ENCODE results near the gene CHST15.
A peak's percentile ranks its signal among the peaks of the same experiment; 100 is the strongest.

Gene CHST15

DNA sequence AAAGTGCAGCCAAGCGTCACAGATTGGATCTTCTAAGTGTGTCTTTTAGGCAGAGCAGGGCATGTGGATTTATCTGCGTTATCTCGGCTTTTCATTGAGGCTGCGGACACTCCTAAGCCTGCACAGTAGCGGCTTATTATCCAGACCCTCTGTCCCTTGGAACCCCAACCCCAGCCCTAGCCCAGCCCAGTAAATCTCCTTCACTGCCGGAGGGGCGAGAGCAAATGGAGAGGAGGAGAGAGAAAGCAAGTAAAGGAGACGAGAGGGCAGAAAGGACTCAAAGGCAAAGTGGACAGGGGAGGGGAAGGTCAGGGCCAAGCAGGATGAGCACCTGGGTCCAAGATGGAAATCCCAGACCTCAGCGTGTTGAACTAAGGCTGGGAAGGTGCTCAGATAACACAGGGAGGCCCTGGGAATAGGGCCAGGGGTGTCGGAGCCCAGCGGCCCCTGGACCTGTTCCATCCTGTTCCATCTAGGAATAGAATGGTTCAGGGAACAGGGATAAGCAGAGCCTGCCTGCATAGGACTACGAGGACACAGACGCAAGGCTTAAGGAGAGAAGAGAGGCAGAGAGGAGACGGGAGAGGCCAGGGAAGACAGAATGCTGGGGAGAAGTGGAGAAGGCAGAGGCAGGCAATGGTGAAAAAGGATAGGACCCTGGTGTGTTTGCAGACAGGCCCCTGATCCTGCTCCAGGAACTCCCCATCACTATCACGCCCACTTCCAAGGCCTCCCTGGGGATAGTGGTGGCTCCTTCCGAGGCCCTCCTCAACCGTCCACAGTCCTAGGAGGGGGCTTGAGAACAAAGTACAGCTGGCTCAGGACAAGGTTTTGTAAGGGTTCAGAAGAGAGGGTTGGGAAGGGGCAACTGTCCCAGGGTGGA, 99.6 kb downstream of the CHST15 start:
- no peak for DNase-seq

DNA sequence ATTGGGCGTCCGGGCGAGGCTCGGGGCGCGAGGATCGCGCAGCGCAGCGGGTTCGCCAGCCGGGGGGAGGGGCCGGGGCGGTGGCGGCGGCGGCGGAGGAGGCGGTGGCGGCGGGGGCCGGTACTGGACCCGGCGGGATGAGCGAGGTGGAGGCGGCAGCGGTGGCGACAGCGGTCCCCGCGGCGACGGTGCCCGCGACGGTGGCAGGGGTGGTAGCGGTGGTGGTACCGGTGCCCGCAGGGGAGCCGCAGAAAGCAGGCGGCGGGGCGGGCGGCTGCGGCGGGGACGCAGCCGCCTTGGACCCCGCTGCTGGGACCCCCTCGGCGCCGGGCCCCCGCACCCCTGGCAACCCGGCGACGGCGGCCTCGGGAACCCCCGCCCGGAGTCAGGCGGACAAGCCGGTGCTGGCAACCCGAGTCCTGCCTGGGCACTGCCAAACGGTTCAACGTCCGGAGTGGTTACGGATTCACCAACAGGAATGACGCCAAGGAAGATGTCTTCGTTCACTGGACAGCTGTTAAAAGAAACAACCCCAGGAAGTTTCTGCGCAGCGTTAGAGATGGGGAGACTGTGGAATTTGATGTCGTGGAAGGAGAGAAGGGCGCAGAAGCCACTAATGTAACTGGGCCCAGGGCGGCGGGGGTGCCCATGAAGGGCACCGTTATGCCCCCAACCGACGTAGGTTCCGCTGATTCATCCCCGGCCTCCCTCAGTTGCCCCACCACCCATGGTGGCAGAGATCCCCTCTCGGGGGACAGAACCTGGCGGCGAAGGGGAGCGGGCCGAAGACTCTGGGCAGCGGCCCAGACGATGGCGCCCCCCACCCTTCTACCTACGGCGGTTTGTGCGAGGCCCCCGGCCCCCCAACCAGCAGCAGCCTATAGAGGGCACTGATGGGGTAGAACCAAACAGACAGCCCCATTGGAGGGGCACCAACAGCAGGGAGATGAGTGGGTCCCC, 101.5 kb downstream of the CHST15 start:
- DNase-seq: no peak

DNA sequence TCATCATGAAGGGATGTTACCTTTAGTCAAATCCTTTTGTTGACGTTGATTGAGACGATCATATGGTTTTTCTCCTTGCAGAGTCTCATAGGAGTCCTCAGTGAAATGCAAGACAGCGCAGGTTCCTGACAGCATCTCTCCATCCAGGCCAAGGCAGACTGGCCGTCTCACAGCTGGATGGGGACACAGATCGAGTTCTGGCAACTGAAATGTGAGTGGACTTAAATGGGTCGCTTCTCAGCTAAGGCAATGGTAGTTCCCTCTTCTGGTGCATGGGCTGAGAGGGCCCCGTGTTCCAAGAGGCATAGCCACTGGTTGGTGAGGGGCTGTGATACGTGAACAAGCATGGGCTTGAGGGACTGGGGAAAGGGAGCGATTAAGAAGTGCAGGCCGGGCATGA, 102.5 kb downstream of the CHST15 start:
- no peak for DNase-seq

DNA sequence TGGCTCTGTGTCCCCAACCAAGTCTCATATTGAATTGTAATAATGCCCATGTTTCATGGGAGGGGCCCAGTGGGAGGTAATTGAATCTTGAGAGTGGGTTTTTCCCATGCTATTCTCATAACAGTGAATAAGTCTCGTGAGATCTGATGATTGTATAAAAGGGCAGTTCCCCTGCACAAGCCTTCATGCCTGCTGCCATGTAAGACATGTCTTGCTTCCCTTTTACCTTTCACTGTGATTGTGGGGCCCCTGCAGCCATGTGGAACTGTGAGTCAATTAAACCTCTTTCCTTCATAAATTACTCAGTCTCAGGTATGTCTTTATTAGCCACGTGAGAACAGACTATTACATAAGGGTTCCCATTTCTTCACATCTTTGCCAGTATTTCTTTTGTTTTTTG, 104.7 kb downstream of the CHST15 start:
- no peak for DNase-seq

GRCh38 chr10:123986736-123987135, 106.7 kb downstream of the CHST15 start:
- no peak for DNase-seq

DNA sequence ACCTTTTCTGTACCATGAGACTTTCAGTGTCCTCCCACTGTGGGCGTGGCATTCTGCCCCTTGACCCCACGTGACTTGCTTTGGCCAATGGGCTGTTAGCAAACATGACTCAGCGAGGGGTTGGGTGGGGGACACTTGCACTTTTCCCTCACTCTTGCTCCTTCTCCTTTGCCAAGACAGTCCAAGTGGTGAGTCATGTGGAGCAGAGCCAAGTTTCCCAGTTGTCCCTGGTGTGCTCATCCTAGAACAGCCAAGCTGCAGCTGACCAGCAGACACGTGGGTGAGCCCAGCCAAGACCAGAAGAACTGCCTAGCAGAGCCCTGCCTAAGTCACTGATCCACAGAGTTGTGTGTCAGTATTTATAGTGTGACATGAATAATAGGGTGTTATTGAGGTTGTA, 119.0 kb downstream of the CHST15 start:
- no peak for DNase-seq

DNA sequence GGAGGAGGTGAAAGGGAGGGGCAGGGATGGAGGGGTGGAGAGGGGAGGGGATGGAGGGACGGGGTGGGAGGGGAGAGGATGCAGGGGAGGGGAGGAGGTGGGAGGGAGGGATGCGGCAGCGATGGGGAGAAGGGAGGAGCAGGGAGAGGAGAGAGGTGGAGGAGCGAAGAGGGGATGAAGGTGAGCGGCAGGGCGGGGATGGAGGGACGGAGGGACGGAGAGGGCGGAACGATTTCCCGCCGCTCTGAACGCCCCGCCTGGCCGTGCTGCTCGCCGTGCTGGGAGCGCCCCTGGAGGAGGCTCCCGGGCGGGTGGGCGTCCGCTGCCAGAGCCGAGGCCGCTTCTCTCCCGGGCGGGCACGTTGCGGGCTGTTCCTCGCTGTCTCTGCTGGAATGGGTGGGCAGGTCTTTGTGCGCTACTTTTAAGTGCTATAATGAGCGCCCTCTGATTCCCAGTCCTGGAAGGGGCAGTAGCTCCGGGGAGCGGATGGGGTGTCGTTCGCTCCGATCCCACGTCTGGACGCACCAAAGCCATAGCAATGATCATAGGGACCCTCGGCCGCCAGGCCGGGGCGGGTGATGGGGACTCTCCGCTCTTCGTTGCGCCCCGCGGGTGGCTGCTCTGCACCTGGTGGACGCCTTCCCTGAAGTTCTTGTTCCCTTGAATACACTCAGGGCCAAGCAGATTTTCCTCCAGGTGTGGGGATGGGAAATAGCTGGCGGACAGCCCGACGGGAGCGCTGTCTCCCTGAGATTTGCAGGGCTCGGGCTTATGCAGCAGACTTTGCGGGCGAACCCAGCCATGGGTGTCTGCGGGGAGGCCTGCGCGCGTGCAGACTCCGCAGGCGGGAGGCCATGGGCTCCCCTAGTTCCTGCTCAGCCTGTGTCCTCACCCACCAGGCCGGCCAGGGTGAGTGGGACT, 120.7 kb downstream of the CHST15 start:
- no peak for DNase-seq

GRCh38 chr10:123970927-123971286, 122.5 kb downstream of the CHST15 start:
- DNase-seq: no peak

- no peak for DNase-seq
These were observed 123.0 kb downstream of the CHST15 start for GRCh38 chr10:123970207-123970926.

- DNase-seq: peak; percentile 45
These were observed 125.7 kb downstream of the CHST15 start for GRCh38 chr10:123967626-123968243.

DNA sequence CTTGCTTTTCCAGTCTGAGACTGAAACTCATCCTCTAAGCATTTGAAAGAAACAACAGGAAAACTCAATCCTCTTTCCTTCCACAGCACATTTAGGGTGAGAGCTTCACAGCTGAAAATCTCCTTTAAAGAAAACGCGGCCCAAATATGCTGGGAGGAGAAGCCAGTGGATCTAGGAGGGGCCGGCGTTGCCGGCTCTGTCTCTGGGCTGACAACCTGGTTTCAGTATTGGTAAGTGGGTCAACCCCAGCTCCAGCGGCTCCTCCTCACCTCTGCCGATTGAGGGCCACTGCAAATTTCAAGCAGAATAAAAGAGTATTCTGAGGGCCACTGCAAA, 126.5 kb downstream of the CHST15 start:
- DNase-seq: no peak

DNA sequence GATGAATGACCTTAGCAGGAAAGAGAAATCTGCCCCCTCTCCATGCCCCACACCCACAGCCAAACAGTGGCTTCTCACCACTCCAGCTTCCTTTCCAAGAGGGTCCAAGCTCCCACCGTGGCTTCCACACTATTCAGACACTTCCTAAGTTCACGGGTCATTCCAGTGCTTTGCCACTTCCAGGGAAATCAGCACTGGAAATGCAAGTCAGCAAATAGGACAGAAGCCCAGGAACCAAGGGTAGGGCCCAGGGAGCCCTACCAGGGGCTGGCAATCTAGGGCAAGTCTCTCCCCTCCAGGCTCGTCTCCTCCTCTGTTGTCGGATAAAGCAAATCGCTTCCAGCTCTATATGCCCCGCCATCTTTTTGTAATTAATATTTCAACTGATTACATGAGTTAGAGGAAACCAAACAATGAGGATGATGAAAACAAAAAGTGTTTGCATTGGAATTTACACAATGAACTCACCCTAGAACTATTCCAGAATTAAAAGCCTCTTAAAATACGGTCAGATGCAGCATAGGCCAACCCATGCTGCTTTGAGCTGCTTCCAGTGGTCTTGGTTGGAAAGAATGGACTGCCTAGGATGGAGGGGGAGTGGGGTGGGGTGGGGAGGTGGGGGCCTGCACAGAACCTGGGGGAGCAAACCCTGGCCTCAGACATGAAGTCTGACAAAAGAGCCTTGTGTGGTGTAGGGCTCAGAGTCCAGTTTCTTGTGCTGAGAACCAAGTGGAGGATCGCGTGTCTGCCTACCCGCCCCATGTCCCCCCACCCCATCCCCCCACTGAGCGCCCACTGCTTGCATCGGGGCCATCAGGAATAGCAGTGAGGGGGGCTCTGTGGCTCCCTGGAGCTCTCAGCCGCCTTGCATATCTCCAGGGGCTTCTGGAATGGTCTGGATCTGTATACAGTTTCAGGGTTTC, 127.2 kb downstream of the CHST15 start:
- no peak for DNase-seq

DNA sequence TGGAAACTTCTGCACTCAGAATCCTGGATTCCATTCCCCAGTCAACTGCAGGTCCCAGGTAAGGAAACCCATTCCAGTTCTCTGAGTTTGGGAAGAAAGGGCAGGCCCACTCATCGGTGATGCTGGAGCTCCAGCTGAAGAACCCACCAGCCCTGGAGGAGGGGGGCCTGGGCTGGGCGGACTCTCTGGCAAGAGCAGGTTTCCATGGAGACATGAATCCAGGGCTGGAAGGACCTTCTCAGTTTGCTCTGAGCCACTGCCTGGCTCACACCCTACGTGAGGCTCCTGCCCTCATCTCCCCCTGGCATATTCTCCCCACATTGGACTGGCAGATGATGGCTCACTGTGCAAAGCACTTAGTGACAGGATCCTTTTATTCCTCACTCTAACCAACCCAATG, 128.4 kb downstream of the CHST15 start:
- DNase-seq: no peak

- DNase-seq: no peak
These were observed 130.5 kb downstream of the CHST15 start for GRCh38 chr10:123962756-123963530.

DNA sequence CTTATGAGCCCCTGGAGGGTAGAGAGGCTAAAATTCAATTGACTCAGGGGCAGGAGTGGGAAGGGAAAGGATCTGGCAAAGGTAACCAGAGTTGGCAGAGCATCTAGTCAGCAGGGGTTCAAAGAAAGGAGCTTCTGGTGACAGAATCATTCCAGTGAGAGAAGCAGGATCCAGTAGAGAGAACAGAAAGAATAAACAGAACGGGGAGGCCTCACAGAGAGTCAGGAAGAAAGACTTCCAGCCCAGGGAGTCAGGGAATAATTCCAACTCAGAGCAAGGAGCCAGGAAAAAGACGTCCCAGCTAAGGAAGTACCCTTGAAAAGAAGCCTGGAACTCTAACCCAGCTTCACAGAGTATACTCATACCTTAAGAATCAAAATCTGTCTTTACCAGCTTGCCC, 135.2 kb downstream of the CHST15 start:
- DNase-seq: no peak

Data from NCI-H1105 treated with DMSO at 0.1 percent for 48 hours (cell line).